Osteocyte (in vitro differentiated cells): ENCODE data around the gene SLC17A8. TPM values are rescaled to one million over a fixed set of nuclear protein-coding genes. Genes with fewer than 3 reads are reported as not detected.
"Not testable (repeated sequence)": the region's sequence is repeated elsewhere in the genome, so short reads cannot be mapped to it uniquely, and the experiment has no call there.

Experiments
- DNase-seq: peaks from one replicate; pipeline ENCODE4 v3.0.0; 2021; ENCODE audit warnings: mixed read lengths; ENCODE audit not compliant: unreplicated experiment; ENCODE audit errors: extremely low spot score
- H3K27ac Mint-ChIP-seq: one replicate; pipeline ENCODE4 v1.8.0; 2021; ENCODE audit warnings: mild to moderate bottlenecking, mixed read lengths; ENCODE audit not compliant: unreplicated experiment
- H3K27me3 Mint-ChIP-seq: one replicate; pipeline ENCODE4 v1.8.0; 2021; ENCODE audit warnings: mixed read lengths; ENCODE audit not compliant: unreplicated experiment
- H3K36me3 Mint-ChIP-seq: one replicate; pipeline ENCODE4 v1.8.0; 2021; ENCODE audit warnings: mixed read lengths; ENCODE audit not compliant: unreplicated experiment
- H3K4me1 Mint-ChIP-seq: one replicate; pipeline ENCODE4 v1.8.0; 2021; ENCODE audit warnings: mixed read lengths; ENCODE audit not compliant: unreplicated experiment
- H3K4me3 Mint-ChIP-seq: one replicate; pipeline ENCODE4 v1.8.0; 2021; ENCODE audit warnings: mild to moderate bottlenecking, moderate library complexity, mixed read lengths; ENCODE audit not compliant: unreplicated experiment
- H3K9me3 Mint-ChIP-seq: one replicate; pipeline ENCODE4 v1.8.0; 2021; ENCODE audit warnings: mixed read lengths; ENCODE audit not compliant: unreplicated experiment
- long read RNA-seq: library from polyadenylated mRNA; unstranded; transcript quantifications from one replicate; pipeline ENCODE4 v2.0.0, GENCODE V29; 2021
- total RNA-seq: library from RNA; stranded (reverse); gene quantifications from 2 replicates; pipeline ENCODE4 v1.2.1, GENCODE V29; 2021
- TF ChIP-seq, protein P1 (sequence below): fragments of 200-600 bp; sonication (generic); IDR thresholded peaks from 2 replicates; pipeline ENCODE4 v1.5.0; 2021; ENCODE audit warnings: antibody characterized with exemption, mild to moderate bottlenecking, moderate library complexity

The SLC17A8 gene
- not detected in 2 replicates for total RNA-seq
- long read RNA-seq, partial matches to known transcripts: 0 of 1 reads
- long read RNA-seq, other reads (novel, unspliced or antisense): 1 of 1 reads

DNA sequence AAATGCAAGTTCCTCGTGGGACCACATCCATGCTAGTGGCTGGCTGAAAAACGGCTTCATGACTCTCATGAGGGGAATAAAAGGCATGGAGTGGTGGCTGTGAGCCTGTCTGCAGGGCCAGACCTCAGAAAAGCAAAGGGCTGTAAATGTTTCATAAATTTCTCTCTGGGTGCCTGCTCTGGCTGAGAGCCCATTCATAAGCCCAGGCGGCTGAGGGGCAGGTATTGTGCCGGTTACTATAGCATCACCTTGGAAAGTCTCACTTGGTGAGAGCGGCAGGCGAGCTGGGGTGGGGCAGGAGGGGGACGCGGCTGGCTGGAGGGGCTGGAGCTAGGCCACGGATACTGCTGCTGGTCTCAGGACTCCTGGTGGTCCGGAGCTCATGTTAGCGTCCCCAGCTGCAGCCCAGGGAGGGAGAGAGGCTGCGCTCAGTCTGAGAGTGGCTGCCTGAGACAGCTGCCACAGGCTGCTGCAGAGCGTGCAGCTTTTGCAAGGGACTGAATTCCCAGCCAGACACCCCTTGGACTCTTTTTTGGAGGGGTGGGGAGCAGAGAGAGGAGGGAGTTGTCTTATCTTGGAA lies at the start of gene SLC17A8:
TSS of gene SLC17A8 (plus strand) at position 431 of the 580 bp plus-strand sequence. CDS start 318 bp downstream, outside the sequence.
- Mint-ChIP-seq H3K4me3 (no peak within 1 kb of the TSS), H3K27ac (no peak within 1 kb of the TSS), H3K36me3 (no peaks in the 10 kb centered on the region), H3K4me1 (no peaks in the 10 kb centered on the region), H3K27me3 (peaks cover 40% of the 10 kb centered on the region), H3K9me3 (no peaks in the 10 kb centered on the region)
- TF ChIP-seq, protein P1, sequence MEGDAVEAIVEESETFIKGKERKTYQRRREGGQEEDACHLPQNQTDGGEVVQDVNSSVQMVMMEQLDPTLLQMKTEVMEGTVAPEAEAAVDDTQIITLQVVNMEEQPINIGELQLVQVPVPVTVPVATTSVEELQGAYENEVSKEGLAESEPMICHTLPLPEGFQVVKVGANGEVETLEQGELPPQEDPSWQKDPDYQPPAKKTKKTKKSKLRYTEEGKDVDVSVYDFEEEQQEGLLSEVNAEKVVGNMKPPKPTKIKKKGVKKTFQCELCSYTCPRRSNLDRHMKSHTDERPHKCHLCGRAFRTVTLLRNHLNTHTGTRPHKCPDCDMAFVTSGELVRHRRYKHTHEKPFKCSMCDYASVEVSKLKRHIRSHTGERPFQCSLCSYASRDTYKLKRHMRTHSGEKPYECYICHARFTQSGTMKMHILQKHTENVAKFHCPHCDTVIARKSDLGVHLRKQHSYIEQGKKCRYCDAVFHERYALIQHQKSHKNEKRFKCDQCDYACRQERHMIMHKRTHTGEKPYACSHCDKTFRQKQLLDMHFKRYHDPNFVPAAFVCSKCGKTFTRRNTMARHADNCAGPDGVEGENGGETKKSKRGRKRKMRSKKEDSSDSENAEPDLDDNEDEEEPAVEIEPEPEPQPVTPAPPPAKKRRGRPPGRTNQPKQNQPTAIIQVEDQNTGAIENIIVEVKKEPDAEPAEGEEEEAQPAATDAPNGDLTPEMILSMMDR: no peak
- DNase-seq: no peak

DNA sequence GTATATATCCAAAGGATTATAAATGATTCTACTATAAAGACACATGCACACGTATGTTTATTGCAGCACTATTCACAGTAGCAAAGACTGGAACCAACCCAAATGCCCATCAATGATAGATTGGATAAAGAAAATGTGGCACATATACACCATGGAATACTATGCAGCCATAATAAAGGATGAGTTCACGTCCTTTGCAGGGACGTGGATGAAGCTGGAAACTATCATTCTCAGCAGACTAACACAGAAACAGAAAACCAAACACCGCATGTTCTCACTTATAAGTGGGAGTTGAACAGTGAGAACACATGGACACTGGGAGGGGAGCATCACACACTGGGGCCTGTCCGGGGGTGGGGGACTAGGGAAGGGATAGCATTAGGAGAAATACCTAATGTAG lies 48.7 kb upstream of the SLC17A8 start:
- not testable (repeated sequence) for H3K27me3 Mint-ChIP-seq, H3K27ac Mint-ChIP-seq, H3K4me1 Mint-ChIP-seq, H3K4me3 Mint-ChIP-seq, DNase-seq
- Mint-ChIP-seq H3K9me3 (peaks cover 19% of the 10 kb centered on the region), H3K36me3 (peaks cover 56% of the 10 kb centered on the region)

DNA sequence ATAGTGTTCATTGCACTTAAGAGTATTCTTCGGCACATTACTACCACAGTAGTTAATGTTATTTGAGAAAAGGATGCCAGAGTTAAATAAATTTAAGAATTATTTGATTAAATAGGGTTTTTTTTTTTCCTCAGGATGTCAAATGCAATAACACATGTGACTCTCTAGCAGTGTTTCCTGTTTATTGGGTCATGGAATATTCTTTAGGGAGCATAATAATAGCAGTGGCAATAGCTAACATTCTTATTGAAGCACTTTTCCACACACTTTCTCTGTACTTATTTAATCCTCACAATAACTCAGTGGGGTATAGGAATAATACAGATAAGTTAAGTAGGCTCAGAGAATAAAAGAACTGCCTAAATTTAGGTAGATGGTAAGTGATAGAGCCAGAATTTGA lies 45.6 kb upstream of the SLC17A8 start:
- no peaks in the 10 kb centered on the region for H3K27me3 Mint-ChIP-seq
- no peak overlapping the region for H3K27ac Mint-ChIP-seq
- peaks cover 5% of the 10 kb centered on the region for H3K9me3 Mint-ChIP-seq
- H3K36me3 Mint-ChIP-seq: peaks cover 38% of the 10 kb centered on the region
- H3K4me1 Mint-ChIP-seq: no peaks in the 10 kb centered on the region
- DNase-seq: no peak
- no peak overlapping the region for H3K4me3 Mint-ChIP-seq
- TF ChIP-seq, protein P1: no peak

DNA sequence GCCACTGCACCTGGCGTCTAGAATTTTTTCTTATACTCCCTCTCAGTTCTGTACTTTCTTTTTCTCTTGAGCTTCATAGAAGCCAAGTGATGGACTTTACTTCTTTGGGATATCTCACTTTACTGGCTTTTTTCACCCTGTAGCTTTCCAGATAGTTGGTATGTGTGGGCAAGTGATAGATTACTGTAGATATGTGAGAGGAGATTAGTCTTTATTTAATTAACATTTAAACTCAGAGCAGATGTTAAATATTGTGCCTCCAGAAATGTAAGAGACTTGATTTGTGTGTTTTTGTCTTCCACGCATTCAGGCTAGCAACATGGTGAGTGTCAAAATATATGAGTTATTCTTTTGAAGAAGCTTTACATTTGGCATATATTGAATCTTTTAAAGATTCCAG lies 39.5 kb upstream of the SLC17A8 start:
- DNase-seq: no peak
- no peaks in the 10 kb centered on the region for H3K4me1 Mint-ChIP-seq
- no peaks in the 10 kb centered on the region for H3K9me3 Mint-ChIP-seq
- H3K36me3 Mint-ChIP-seq: peaks cover 35% of the 10 kb centered on the region
- H3K27ac Mint-ChIP-seq: no peak overlapping the region
- no peaks in the 10 kb centered on the region for H3K27me3 Mint-ChIP-seq
- TF ChIP-seq, protein P1: no peak
- no peak overlapping the region for H3K4me3 Mint-ChIP-seq

DNA sequence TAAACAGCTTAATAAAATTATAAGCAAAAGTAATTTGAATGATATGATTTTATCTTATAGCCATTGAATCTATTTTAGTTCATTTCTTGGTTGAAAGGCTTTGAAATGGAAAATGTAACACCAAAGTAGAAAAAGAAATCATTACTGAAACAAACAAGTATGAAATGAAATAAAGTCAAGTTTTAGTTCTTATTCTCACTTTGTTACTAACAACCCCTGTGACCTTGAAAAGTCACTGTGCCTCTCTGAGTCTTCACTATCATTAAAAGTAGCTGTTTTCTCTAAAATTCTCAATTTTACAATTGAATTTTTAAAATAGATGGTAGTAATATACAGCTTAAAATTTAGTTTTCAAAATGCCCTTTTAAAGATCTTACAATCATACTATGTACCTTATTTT lies 32.4 kb upstream of the SLC17A8 start:
- H3K27ac Mint-ChIP-seq: no peak overlapping the region
- no peak overlapping the region for H3K4me3 Mint-ChIP-seq

More for the DNA sequence above, 32.4 kb upstream of the SLC17A8 start:
- TF ChIP-seq, protein P1: no peak
- no peak for DNase-seq
- no peaks in the 10 kb centered on the region for H3K9me3 Mint-ChIP-seq
- H3K4me1 Mint-ChIP-seq: no peaks in the 10 kb centered on the region
- H3K27me3 Mint-ChIP-seq: no peaks in the 10 kb centered on the region
- peaks cover 33% of the 10 kb centered on the region for H3K36me3 Mint-ChIP-seq
